ENCODE results near the gene OCA2. TPM values are rescaled to one million over a fixed set of nuclear protein-coding genes. Genes with fewer than 3 reads are reported as not detected.

The OCA2 gene
- total RNA-seq, 2 experiments from 2014 or later, result not detected

GRCh38 chr15:27808182-27808581 lies 290.9 kb downstream of the OCA2 start:
- Mint-ChIP-seq H3K27ac (no peak overlapping the region), H3K4me3 (no peak overlapping the region), H3K4me1 (ENCODE audit: low read depth) (no peaks in the 10 kb centered on the region), H3K36me3 (ENCODE audit: low read depth) (no peaks in the 10 kb centered on the region), H3K9me3 (ENCODE audit: insufficient read depth) (peaks cover 4% of the 10 kb centered on the region), H3K27me3 (ENCODE audit: low read depth) (no peaks in the 10 kb centered on the region)
- ATAC-seq (no peak), DNase-seq (no peak)
- CTCF ChIA-PET, result no interaction called here
- POLR2A ChIA-PET, result no interaction called here

GRCh38 chr15:27807335-27807734 lies 291.8 kb downstream of the OCA2 start:
- H3K36me3 Mint-ChIP-seq (ENCODE audit: low read depth), result no peaks in the 10 kb centered on the region
- no peaks in the 10 kb centered on the region for H3K4me1 Mint-ChIP-seq (ENCODE audit: low read depth)
- H3K27me3 Mint-ChIP-seq (ENCODE audit: low read depth), result no peaks in the 10 kb centered on the region
- CTCF ChIA-PET, result no interaction called here
- POLR2A ChIA-PET, result no interaction called here
- no peak overlapping the region for H3K4me3 Mint-ChIP-seq
- ATAC-seq (no peak), DNase-seq (no peak)
- peaks cover 4% of the 10 kb centered on the region for H3K9me3 Mint-ChIP-seq (ENCODE audit: insufficient read depth)
- no peak overlapping the region for H3K27ac Mint-ChIP-seq

- H3K27me3 Mint-ChIP-seq (ENCODE audit: low read depth), result no peaks in the 10 kb centered on the region
- H3K36me3 Mint-ChIP-seq (ENCODE audit: low read depth), result no peaks in the 10 kb centered on the region
- DNase-seq (no peak), ATAC-seq (no peak)
- no peaks in the 10 kb centered on the region for H3K4me1 Mint-ChIP-seq (ENCODE audit: low read depth)
- no peak overlapping the region for H3K4me3 Mint-ChIP-seq
- POLR2A ChIA-PET, result no interaction called here
- H3K27ac Mint-ChIP-seq, result no peak overlapping the region
- no peaks in the 10 kb centered on the region for H3K9me3 Mint-ChIP-seq (ENCODE audit: insufficient read depth)
- CTCF ChIA-PET, result no interaction called here
These were observed 292.7 kb downstream of the OCA2 start for GRCh38 chr15:27806396-27806795.

GRCh38 chr15:27805261-27806220 lies 293.6 kb downstream of the OCA2 start:
- H3K4me1 Mint-ChIP-seq (ENCODE audit: low read depth), result no peaks in the 10 kb centered on the region
- H3K9me3 Mint-ChIP-seq (ENCODE audit: insufficient read depth), result no peaks in the 10 kb centered on the region
- H3K27ac Mint-ChIP-seq, result no peak overlapping the region
- H3K36me3 Mint-ChIP-seq (ENCODE audit: low read depth), result no peaks in the 10 kb centered on the region
- ATAC-seq (no peak), DNase-seq (no peak)
- no peak overlapping the region for H3K4me3 Mint-ChIP-seq
- H3K27me3 Mint-ChIP-seq (ENCODE audit: low read depth), result no peaks in the 10 kb centered on the region
- ChIA-PET CTCF (no interaction called here), POLR2A (no interaction called here)

- Mint-ChIP-seq H3K27me3 (ENCODE audit: low read depth) (no peaks in the 10 kb centered on the region), H3K27ac (no peak overlapping the region), H3K9me3 (ENCODE audit: insufficient read depth) (no peaks in the 10 kb centered on the region), H3K4me1 (ENCODE audit: low read depth) (no peaks in the 10 kb centered on the region), H3K36me3 (ENCODE audit: low read depth) (no peaks in the 10 kb centered on the region), H3K4me3 (no peak overlapping the region)
- POLR2A ChIA-PET, result no interaction called here
- no peak for DNase-seq
- CTCF ChIA-PET, result no interaction called here
- no peak for ATAC-seq
These were observed 294.4 kb downstream of the OCA2 start for GRCh38 chr15:27804569-27805260.

GRCh38 chr15:27798807-27799206 lies 300.3 kb downstream of the OCA2 start:
- ChIA-PET CTCF (no interaction called here), POLR2A (no interaction called here)

GRCh38 chr15:27797765-27798164 lies 301.4 kb downstream of the OCA2 start:
- no peak overlapping the region for H3K27ac Mint-ChIP-seq
- DNase-seq, result no peak

More at GRCh38 chr15:27798807-27799206, 300.3 kb downstream of the OCA2 start:
- ATAC-seq (no peak), DNase-seq (no peak)
- H3K4me3 Mint-ChIP-seq, result no peak overlapping the region
- H3K36me3 Mint-ChIP-seq (ENCODE audit: low read depth), result no peaks in the 10 kb centered on the region
- H3K4me1 Mint-ChIP-seq (ENCODE audit: low read depth), result no peaks in the 10 kb centered on the region
- H3K9me3 Mint-ChIP-seq (ENCODE audit: insufficient read depth), result peaks cover 4% of the 10 kb centered on the region
- H3K27me3 Mint-ChIP-seq (ENCODE audit: low read depth), result no peaks in the 10 kb centered on the region
- H3K27ac Mint-ChIP-seq, result no peak overlapping the region

GRCh38 chr15:27796405-27797320 lies 302.5 kb downstream of the OCA2 start:
- no peak for DNase-seq
- ATAC-seq, result no peak
- no peak overlapping the region for H3K27ac Mint-ChIP-seq
- no peaks in the 10 kb centered on the region for H3K36me3 Mint-ChIP-seq (ENCODE audit: low read depth)
- no peaks in the 10 kb centered on the region for H3K4me1 Mint-ChIP-seq (ENCODE audit: low read depth)
- no peaks in the 10 kb centered on the region for H3K27me3 Mint-ChIP-seq (ENCODE audit: low read depth)
- peaks cover 4% of the 10 kb centered on the region for H3K9me3 Mint-ChIP-seq (ENCODE audit: insufficient read depth)
- H3K4me3 Mint-ChIP-seq, result no peak overlapping the region
- POLR2A ChIA-PET, result no interaction called here
- CTCF ChIA-PET, result no interaction called here

More at GRCh38 chr15:27797765-27798164, 301.4 kb downstream of the OCA2 start:
- no peaks in the 10 kb centered on the region for H3K4me1 Mint-ChIP-seq (ENCODE audit: low read depth)
- no peak for ATAC-seq
- H3K27me3 Mint-ChIP-seq (ENCODE audit: low read depth), result no peaks in the 10 kb centered on the region
- ChIA-PET CTCF (no interaction called here), POLR2A (no interaction called here)
- H3K4me3 Mint-ChIP-seq, result no peak overlapping the region
- H3K9me3 Mint-ChIP-seq (ENCODE audit: insufficient read depth), result peaks cover 4% of the 10 kb centered on the region
- H3K36me3 Mint-ChIP-seq (ENCODE audit: low read depth), result no peaks in the 10 kb centered on the region

- POLR2A ChIA-PET, result no interaction called here
- Mint-ChIP-seq H3K4me3 (no peak overlapping the region), H3K27me3 (ENCODE audit: low read depth) (no peaks in the 10 kb centered on the region)
These were observed 306.3 kb downstream of the OCA2 start for GRCh38 chr15:27792756-27793264.

GRCh38 chr15:27790270-27790669 lies 308.8 kb downstream of the OCA2 start:
- Mint-ChIP-seq H3K36me3 (ENCODE audit: low read depth) (no peaks in the 10 kb centered on the region), H3K9me3 (ENCODE audit: insufficient read depth) (no peaks in the 10 kb centered on the region), H3K27ac (no peak overlapping the region), H3K4me1 (ENCODE audit: low read depth) (no peaks in the 10 kb centered on the region), H3K4me3 (no peak overlapping the region), H3K27me3 (ENCODE audit: low read depth) (no peaks in the 10 kb centered on the region)
- DNase-seq, result no peak
- ATAC-seq, result no peak
- POLR2A ChIA-PET, result interaction anchor here (0.6 kb wide), 1 partner anchor 65 kb away, joined by 5 read pairs; no protein-coding TSS in a partner anchor
- CTCF ChIA-PET, result no interaction called here

More at GRCh38 chr15:27792756-27793264, 306.3 kb downstream of the OCA2 start:
- Mint-ChIP-seq H3K27ac (no peak overlapping the region), H3K4me1 (ENCODE audit: low read depth) (no peaks in the 10 kb centered on the region), H3K9me3 (ENCODE audit: insufficient read depth) (no peaks in the 10 kb centered on the region), H3K36me3 (ENCODE audit: low read depth) (no peaks in the 10 kb centered on the region)
- CTCF ChIA-PET, result no interaction called here
- DNase-seq (no peak), ATAC-seq (no peak)

GRCh38 chr15:27787931-27788330 lies 311.2 kb downstream of the OCA2 start:
- Mint-ChIP-seq H3K9me3 (ENCODE audit: insufficient read depth) (no peaks in the 10 kb centered on the region), H3K27ac (no peak overlapping the region), H3K4me3 (no peak overlapping the region), H3K4me1 (ENCODE audit: low read depth) (no peaks in the 10 kb centered on the region), H3K36me3 (ENCODE audit: low read depth) (no peaks in the 10 kb centered on the region), H3K27me3 (ENCODE audit: low read depth) (no peaks in the 10 kb centered on the region)
- ChIA-PET POLR2A (no interaction called here), CTCF (no interaction called here)
- ATAC-seq (no peak), DNase-seq (no peak)

All from activated CD8-positive, alpha-beta T cell treated with anti-CD3 and anti-CD28 coated beads, Interleukin-2, amount 10 ng/mL, durations not matched to agents 7 days and 5 days (primary cell).